ENCODE measurements around the gene ERG. TPM values are rescaled to one million over a fixed set of nuclear protein-coding genes. Genes with fewer than 3 reads are reported as not detected.

ERG gene
- total RNA-seq, 1 experiment from 2014 or later, result 0.11 TPM

GRCh38 chr21:38489729-38490128 lies 8.5 kb downstream of the ERG start:
- no peak overlapping the region for H3K18ac ChIP-seq (ENCODE audit: insufficient read length, low read depth, low read length)
- H3K9me3 Mint-ChIP-seq, result no peaks in the 10 kb centered on the region
- no peaks in the 10 kb centered on the region for H3K79me1 ChIP-seq (ENCODE audit: insufficient read depth, low read depth, low read length, poor library complexity, severe bottlenecking)
- WGBS (ENCODE audit: extremely low coverage, insufficient read length, low lambda C conversion rate), result no CpG with 5 or more reads among the region's 6 CpGs
- no peak overlapping the region for H3K27ac ChIP-seq (ENCODE audit: insufficient read length, low read depth, low read length)
- no peak overlapping the region for H3K14ac ChIP-seq (ENCODE audit: insufficient read depth, low read length)
- no peak overlapping the region for H2BK5ac ChIP-seq (ENCODE audit: insufficient read length, low read length)
- no peak overlapping the region for H2AFZ ChIP-seq (ENCODE audit: low read length)
- H2AK5ac ChIP-seq (ENCODE audit: insufficient read length, low read length), result no peak overlapping the region
- H3K9me3 ChIP-seq (ENCODE audit: control insufficient read depth, low read depth, low read length), result no peaks in the 10 kb centered on the region
- H3K4me1 Mint-ChIP-seq, result peaks cover 11 to 29% of the 10 kb centered on the region in 2 experiments; a peak in 3 of 4 replicates
- TF ChIP-seq CTCF (conservative IDR thresholded peaks at IDR 0.05), result no peak
- DNase-seq, result no peak
- no peaks in the 10 kb centered on the region for H4K20me1 ChIP-seq (ENCODE audit: control insufficient read depth, insufficient read depth, insufficient read length)
- H3K27ac Mint-ChIP-seq, result peak overlapping the region in 2 of 3 experiments; percentile 80 to 95; a peak in 4 of 7 replicates
- H3K9ac ChIP-seq (ENCODE audit: extremely low read depth, insufficient read length, low read length), result no peak overlapping the region
- no peaks in the 10 kb centered on the region for H3K36me3 Mint-ChIP-seq (ENCODE audit: insufficient read depth in 1 of 3, low read depth in 3 of 3)
- H2BK20ac ChIP-seq (ENCODE audit: low read depth, low read length, poor library complexity, severe bottlenecking), result no peak overlapping the region
- H3K4me2 ChIP-seq (ENCODE audit: insufficient read depth, insufficient read length, low read length), result no peak overlapping the region
- no peak overlapping the region for H4K8ac ChIP-seq (replicated peaks; ENCODE audit: insufficient read length, low read depth, low read length)
- H3K4me1 ChIP-seq (ENCODE audit: insufficient read depth, low read length), result no peaks in the 10 kb centered on the region
- no peak overlapping the region for H3K56ac ChIP-seq (ENCODE audit: insufficient read length, low read depth, low read length)
- no peak overlapping the region for H2BK15ac ChIP-seq (ENCODE audit: low read depth, low read length)
- H3T11ph ChIP-seq (ENCODE audit: low read length), result no peak overlapping the region
- no peak overlapping the region for H2BK120ac ChIP-seq (ENCODE audit: low read depth, low read length, poor library complexity, severe bottlenecking)
- no peak overlapping the region for H3K4ac ChIP-seq (ENCODE audit: low read depth, low read length)
- no peaks in the 10 kb centered on the region for H3K23me2 ChIP-seq (ENCODE audit: insufficient read length, low read depth, low read length, poor library complexity, severe bottlenecking)
- no peaks in the 10 kb centered on the region; the same call in 1 of the 2 replicates for H3K27me3 Mint-ChIP-seq (ENCODE audit: low read depth)
- no peaks in the 10 kb centered on the region for H3K79me2 ChIP-seq (ENCODE audit: insufficient read depth, low read length)
- no peak overlapping the region for H2BK12ac ChIP-seq (ENCODE audit: insufficient read length, low read depth, low read length)
- H4K5ac ChIP-seq (ENCODE audit: insufficient read length, low read depth, low read length), result no peak overlapping the region
- no peak overlapping the region for H3K4me3 Mint-ChIP-seq
- H3K23ac ChIP-seq (ENCODE audit: insufficient read length, low read depth, low read length), result no peak overlapping the region
- no peaks in the 10 kb centered on the region for H3K27me3 ChIP-seq (ENCODE audit: insufficient read depth, low read length)
- H4K91ac ChIP-seq (ENCODE audit: insufficient read length, low read depth, low read length), result no peak overlapping the region

All from H9 (cell line).